Epithelial cell of umbilical artery (primary cell): ENCODE data around the gene ADAD2. TPM values are rescaled to one million over a fixed set of nuclear protein-coding genes. Genes with fewer than 3 reads are reported as not detected.

ENCODE experiments used
- total RNA-seq: library from RNA; depleted of rRNA; stranded (reverse); fragments of >200 nt; gene quantifications from 2 replicates; pipeline ENCODE4 v1.2.3, GENCODE V29; 2014

The ADAD2 gene
- not detected in 2 replicates for total RNA-seq

DNA sequence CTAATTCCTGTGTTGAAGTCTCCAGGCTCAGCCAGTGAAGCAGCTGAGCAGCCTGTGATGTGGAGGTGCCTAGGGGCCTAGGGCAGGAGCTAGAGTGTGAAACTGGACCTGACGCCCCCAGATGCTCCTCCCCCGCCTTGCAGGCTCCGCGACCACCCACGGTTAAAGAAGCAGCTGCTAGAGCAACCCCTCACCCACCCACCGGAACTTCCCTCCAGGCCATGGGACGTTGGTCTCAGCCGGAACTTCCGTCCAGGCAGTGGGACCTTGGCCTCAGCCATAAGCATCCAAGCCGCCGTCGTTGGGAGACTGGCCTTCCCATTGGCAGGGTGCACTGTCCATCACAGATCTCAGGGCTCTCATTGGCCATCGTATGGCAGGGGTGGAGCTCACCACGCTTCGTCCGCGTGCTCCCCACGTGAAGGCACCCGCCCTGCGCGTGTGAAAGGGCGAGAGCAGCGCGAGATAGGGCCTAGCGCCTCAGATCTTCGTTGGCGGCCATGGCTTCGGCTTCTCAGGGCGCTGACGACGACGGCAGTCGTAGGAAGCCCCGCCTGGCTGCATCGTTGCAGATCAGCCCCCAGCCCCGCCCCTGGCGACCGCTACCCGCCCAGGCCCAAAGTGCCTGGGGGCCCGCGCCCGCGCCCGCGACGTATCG is at the start of gene ADAD2:
Gene ADAD2, plus strand, starts transcription at position 427 of the 658 bp plus-strand sequence. Its CDS starts 74 bp downstream, at position 501.

DNA sequence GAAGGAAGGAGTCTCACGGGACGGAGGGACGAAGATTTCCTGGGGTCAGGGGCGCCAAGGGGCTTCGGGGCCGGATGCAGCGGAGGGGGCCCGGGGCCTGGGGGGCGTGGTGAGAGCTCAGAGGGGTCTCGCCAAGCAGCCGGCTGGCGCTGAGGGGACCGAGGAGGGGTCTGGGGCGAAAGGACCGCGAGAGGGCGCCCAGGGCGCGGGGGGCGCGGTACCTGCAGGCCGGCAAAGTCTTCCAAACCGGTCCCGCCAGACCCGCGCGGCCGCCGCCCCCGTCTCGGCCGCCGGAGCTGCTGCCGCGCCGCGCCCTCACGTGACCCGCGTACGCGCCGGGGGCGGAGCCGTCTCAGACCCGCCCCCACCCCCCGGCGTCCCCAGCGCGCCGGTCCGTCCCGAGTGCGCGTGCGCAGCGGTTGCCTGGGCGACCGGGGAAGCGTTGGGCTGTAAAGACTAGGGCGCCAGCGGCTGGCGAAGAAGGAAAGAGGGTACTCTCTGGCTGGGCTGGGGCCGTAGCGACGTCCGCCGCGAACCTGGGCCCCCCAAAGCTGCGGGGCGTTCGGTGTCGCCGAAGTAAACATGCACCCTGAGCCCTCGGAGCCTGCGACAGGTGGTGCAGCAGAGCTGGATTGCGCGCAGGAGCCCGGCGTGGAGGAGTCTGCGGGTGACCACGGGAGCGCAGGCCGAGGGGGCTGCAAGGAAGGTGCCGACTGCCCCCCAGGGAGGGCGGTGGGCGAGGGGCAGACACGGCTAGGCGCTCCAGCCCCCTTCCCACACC is 45.9 kb upstream of the ADAD2 start, which contains the start of the genes DNAAF1 and HSDL1:
Gene DNAAF1, plus strand, starts transcription at position 450 of the 781 bp plus-strand sequence. Its CDS starts 133 bp downstream, at position 583.
Gene HSDL1, minus strand, starts transcription at position 319 of the 781 bp plus-strand sequence. CDS start 13,856 bp downstream, outside the sequence.

DNA sequence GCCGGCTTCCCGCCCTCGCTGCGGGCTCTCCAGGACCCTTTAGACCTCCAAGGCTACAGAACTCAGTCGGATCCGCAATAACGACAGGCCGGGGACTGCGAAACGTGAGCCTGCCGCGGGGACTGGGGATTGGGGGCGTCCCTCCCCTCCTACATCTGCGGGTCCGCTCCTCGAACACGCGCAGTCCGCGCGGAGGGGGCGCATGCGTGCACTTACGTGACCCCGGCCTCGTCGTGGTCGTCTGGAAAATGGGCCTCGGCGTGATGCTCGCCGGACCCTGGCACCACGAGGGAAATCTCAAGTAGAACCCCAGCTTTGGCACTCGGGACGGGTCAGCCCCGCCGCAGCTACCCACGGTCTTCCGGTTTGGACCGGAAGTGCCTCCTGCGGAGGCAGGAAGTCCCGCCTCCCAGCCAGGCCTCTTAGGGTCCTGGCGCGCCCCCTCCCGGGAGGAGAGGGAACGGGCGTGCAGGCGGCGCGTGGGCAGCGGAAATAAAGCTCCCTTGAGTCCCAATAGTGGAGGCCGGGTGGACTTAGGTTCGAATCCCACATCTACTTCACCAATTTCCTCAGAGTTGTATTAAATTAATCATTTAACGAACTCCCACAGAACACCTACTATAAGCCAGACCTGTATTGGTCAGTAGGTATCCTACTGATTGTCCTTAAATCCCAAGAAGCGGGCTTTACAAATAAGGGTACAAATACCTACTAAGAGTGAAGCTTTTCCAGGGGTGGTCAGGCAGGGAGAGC is 4.1 kb upstream of the ADAD2 start, which contains the start of gene TAF1C:
Gene TAF1C, minus strand, starts transcription at position 373 of the 753 bp plus-strand sequence. CDS start 2,069 bp downstream, outside the sequence.

DNA sequence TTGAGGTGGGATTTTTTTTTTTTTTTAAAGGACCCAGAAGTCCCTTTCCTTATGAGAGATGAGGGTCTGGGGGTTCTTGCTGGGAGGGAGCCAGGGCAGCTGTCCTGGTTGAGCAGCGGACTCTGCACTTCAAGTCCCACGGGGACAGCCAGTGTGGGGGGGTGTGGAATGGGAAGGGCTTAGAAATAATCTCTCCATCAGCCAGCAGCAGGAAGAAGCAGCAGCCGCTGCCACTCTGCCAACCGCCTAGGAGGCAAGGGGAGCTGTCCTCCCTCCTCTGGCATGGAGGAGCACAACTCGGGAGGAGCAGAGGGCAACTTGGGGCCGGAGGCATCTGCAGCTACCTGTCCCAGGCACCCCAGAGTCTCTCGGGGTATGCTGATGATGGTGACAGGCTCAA is 49.0 kb downstream of the ADAD2 start, which contains the start of gene KCNG4:
Gene KCNG4, minus strand, starts transcription at position 104 of the 400 bp plus-strand sequence. CDS start 2,527 bp downstream, outside the sequence.

Other genes with a start within 250 kb of the ADAD2 start
- 0.91 and 0.97 TPM in 2 replicates for gene OSGIN1, start 237.9 kb upstream of the ADAD2 start, total RNA-seq
- under 0.01 TPM in 1 of 2 replicates, not detected in the other for gene NECAB2, start 222.9 kb upstream of the ADAD2 start, total RNA-seq
- gene SLC38A8, start 148.4 kb upstream of the ADAD2 start, total RNA-seq: not detected in 2 replicates
- 107 and 123 TPM in 2 replicates for gene MBTPS1, start 74.2 kb upstream of the ADAD2 start, total RNA-seq
- gene HSDL1, start 46.0 kb upstream of the ADAD2 start, total RNA-seq: 25.7 and 33.4 TPM in 2 replicates
- not detected in 2 replicates for gene DNAAF1, start 45.8 kb upstream of the ADAD2 start, total RNA-seq
- gene TAF1C, start 4.1 kb upstream of the ADAD2 start, total RNA-seq: 15.9 and 24.3 TPM in 2 replicates
- not detected in 2 replicates for gene KCNG4, start 48.9 kb downstream of the ADAD2 start, total RNA-seq
- gene WFDC1, start 103.7 kb downstream of the ADAD2 start, total RNA-seq: 0.15 TPM in 1 of 2 replicates, not detected in the other
- gene ATP2C2, start 177.4 kb downstream of the ADAD2 start, total RNA-seq: not detected in 2 replicates